Gastroesophageal sphincter (tissue), 3 donors: ENCODE measurements around the gene CMSS1.

Experiments
- EP300 ChIP-seq: sonication (generic); formaldehyde crosslinking; IDR thresholded peaks from one replicate; pipeline ENCODE4 v1.6.1; 2017; ENCODE audit warnings: antibody characterized with exemption, mild to moderate bottlenecking
- POLR2A ChIP-seq, 2 donors: fragments of 450-650 bp; IDR thresholded peaks; one replicate each; pipeline ENCODE4 v1.6.1; 2017; ENCODE audit warnings: antibody characterized with exemption in 2 of 2, mild to moderate bottlenecking in 2 of 2, moderate library complexity in 1 of 2
- POLR2AphosphoS5 ChIP-seq: sonication (generic); formaldehyde crosslinking; IDR thresholded peaks from one replicate; pipeline ENCODE4 v1.6.1; 2017; ENCODE audit warnings: antibody characterized with exemption
- TF ChIP-seq, protein P1 (sequence below), 4 experiments: fragments of 200-600 bp in 2 of 4; fragments of 450-650 bp in 2 of 4; sonication (generic) in 1 of 4; IDR thresholded peaks; one replicate each; pipeline ENCODE4 v1.5.1; 2017 to 2019; ENCODE audit warnings: antibody characterized with exemption in 4 of 4, mild to moderate bottlenecking in 2 of 4, moderate library complexity in 2 of 4

DNA sequence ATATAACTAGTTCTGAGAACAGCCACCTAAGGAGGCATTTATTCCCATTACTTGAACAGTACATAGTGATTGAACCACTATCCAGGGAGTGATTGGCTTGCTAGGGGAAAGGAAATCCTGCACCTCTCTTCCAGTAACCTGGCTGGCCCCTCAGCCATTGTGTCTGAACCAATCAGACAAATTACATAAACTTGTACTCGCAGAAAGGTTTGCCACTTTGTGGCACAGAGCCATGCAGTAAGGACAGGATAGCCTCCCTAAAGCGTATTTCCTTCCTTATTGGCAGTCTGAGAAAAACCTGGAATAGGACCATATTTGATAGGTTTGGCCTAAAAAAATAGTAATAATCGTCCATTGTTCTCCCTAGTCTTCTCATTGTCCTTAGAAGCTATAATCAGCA lies 19.0 kb downstream of the CMSS1 start:
- TF ChIP-seq, protein P1, sequence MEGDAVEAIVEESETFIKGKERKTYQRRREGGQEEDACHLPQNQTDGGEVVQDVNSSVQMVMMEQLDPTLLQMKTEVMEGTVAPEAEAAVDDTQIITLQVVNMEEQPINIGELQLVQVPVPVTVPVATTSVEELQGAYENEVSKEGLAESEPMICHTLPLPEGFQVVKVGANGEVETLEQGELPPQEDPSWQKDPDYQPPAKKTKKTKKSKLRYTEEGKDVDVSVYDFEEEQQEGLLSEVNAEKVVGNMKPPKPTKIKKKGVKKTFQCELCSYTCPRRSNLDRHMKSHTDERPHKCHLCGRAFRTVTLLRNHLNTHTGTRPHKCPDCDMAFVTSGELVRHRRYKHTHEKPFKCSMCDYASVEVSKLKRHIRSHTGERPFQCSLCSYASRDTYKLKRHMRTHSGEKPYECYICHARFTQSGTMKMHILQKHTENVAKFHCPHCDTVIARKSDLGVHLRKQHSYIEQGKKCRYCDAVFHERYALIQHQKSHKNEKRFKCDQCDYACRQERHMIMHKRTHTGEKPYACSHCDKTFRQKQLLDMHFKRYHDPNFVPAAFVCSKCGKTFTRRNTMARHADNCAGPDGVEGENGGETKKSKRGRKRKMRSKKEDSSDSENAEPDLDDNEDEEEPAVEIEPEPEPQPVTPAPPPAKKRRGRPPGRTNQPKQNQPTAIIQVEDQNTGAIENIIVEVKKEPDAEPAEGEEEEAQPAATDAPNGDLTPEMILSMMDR (IDR thresholded peaks at IDR 0.05), result no peak
- TF ChIP-seq POLR2A (IDR thresholded peaks at IDR 0.05) (no peak), POLR2AphosphoS5 (no peak), EP300 (no peak)
